Skeletal muscle satellite cell (primary cell): Measurements from ENCODE around the gene IL17C.

Experiments
- H3K27me3 ChIP-seq: 2 replicates; pipeline ENCODE4 v1.7.0; 2013; ENCODE audit warnings: low read length; ENCODE audit not compliant: control insufficient read depth, insufficient read depth
- H3K36me3 ChIP-seq: 2 replicates; pipeline ENCODE4 v1.7.0; 2013; ENCODE audit warnings: mild to moderate bottlenecking, control low read depth, low read length; ENCODE audit not compliant: insufficient read depth
- H3K4me1 ChIP-seq: 2 replicates; pipeline ENCODE4 v1.7.0; 2013; ENCODE audit warnings: low read length; ENCODE audit not compliant: control insufficient read depth, insufficient read depth
- H3K4me2 ChIP-seq: 2 replicates; pipeline ENCODE4 v1.7.0; 2013; ENCODE audit warnings: mild to moderate bottlenecking, low read length
- H3K4me3 ChIP-seq: 2 replicates; pipeline ENCODE4 v1.7.0; 2013; ENCODE audit warnings: low read length
- H3K9ac ChIP-seq: 2 replicates; pipeline ENCODE4 v1.7.0; 2013; ENCODE audit warnings: mild to moderate bottlenecking, low read depth, low read length, moderate library complexity
- H3K9me3 ChIP-seq: replicated peaks from 2 replicates; pipeline ENCODE4 v1.7.0; 2013; ENCODE audit warnings: mild to moderate bottlenecking, control low read depth, low read length

Gene IL17C

DNA sequence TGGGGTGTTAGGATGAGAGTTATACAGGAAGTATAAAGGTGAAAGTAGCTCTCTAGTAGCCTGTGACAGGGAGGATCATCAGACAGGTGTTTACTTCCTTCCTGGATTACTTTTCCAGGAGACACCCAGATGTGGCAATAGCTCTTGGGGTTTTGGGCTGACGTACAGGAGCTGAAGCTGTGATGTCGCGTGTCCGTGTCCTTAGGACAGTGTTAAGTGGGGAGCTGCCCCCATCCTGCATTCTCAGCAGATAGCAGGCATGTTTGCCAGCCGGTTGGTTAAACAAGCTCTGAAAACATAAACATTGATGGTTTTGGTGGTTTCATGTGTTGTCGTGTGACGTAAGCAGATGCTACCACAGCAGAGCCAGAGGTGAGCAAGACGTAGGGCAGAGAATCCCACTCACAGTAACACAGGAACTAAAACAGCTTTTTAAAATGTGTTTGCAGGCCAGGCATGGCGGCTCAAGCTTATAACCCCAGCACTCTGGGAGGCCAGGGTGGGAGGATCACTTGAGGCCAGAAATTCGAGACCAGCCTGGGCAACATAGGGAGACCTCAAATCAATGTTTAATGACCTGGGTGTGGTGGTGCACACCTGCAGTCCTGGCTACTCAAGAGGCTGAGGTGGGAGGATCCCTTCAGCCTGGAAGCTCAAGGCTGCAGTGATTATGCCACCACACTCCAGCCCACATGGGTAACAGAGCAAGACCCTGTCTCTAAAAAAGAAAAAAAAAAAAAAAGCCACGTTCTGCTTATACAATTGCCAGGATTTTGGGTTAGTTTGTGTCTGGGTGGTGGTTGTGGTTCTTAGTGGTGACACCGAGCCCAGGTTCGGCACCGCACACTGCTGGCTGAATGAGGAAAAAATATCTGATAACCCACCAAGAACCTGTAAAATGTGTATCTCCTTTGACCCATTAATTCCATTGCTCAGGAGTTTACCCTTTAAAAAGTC is 18.2 kb upstream of the IL17C start:
- H3K4me2 ChIP-seq, result no peak overlapping the region
- peaks cover 41% of the 10 kb centered on the region for H3K36me3 ChIP-seq
- H3K4me1 ChIP-seq, result no peaks in the 10 kb centered on the region
- no peak overlapping the region for H3K9ac ChIP-seq
- no peaks in the 10 kb centered on the region for H3K9me3 ChIP-seq
- H3K4me3 ChIP-seq, result no peak overlapping the region
- no peaks in the 10 kb centered on the region for H3K27me3 ChIP-seq

DNA sequence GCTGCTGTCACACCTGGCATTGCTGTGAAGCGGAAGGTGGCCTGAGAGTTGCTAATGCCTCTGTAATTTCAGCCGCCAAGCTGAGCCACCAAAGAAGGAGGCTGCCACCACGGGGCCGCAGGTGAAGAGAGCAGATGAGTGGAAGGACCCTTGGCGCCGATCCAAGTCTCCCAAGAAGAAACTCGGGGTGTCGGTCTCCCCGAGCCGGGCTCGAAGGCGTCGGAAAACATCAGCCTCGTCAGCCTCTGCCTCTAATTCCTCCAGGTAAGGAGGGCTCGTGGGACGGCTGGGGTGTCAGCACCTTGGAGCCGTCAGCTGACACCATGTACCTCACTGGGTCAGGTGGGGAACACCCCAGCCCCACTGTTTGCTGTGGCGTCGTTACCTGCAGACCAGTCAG is 16.2 kb upstream of the IL17C start:
- Histone ChIP-seq H3K4me2 (no peak overlapping the region), H3K27me3 (no peaks in the 10 kb centered on the region), H3K4me1 (no peaks in the 10 kb centered on the region), H3K9ac (no peak overlapping the region), H3K9me3 (no peaks in the 10 kb centered on the region), H3K4me3 (no peak overlapping the region), H3K36me3 (peaks cover 39% of the 10 kb centered on the region)

DNA sequence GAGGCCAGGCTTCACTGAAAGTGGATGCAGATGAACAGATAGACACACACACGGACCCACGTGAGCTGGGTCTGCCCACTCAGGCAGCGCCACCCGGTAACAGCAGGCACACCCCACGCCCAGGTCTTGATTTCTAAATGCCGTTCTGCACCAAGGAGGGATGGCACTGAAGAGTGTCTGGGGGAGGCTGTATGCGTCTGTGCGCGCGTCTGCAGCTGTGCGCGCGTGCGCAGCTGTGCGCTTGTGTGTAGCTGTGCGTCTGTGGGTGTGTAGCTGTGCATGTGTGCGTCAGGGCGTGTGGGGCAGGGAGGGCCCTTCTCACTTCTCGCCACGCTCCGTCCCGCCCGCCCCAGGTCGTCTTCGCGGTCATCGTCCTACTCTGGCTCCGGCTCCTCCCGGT is 15.5 kb upstream of the IL17C start:
- peaks cover 45% of the 10 kb centered on the region for H3K36me3 ChIP-seq
- H3K27me3 ChIP-seq, result no peaks in the 10 kb centered on the region
- no peaks in the 10 kb centered on the region for H3K4me1 ChIP-seq
- no peak overlapping the region for H3K9ac ChIP-seq
- no peak overlapping the region for H3K4me2 ChIP-seq
- H3K9me3 ChIP-seq, result no peaks in the 10 kb centered on the region
- H3K4me3 ChIP-seq, result no peak overlapping the region

DNA sequence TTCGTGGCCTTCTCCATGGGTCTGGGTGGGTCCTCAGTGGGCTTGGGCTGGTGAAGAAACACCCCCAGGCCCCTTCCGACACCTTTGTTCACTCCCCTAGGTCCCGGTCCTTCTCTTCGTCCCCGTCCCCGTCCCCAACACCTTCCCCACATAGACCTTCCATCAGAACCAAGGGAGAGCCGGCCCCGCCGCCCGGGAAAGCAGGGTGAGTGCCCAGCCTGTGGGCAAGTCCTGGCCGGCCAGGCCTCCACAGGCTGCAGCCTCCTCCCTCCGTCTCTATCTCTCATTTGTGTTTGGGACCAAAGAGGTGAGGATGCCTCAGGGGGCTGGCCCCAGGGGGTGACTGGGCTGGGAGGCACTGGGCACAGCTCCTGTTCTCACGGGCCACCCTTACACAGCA is 14.5 kb upstream of the IL17C start:
- no peak overlapping the region for H3K9ac ChIP-seq
- no peaks in the 10 kb centered on the region for H3K27me3 ChIP-seq
- H3K4me1 ChIP-seq, result no peaks in the 10 kb centered on the region
- H3K36me3 ChIP-seq, result peaks cover 54% of the 10 kb centered on the region
- no peaks in the 10 kb centered on the region for H3K9me3 ChIP-seq
- no peak overlapping the region for H3K4me3 ChIP-seq
- no peak overlapping the region for H3K4me2 ChIP-seq

DNA sequence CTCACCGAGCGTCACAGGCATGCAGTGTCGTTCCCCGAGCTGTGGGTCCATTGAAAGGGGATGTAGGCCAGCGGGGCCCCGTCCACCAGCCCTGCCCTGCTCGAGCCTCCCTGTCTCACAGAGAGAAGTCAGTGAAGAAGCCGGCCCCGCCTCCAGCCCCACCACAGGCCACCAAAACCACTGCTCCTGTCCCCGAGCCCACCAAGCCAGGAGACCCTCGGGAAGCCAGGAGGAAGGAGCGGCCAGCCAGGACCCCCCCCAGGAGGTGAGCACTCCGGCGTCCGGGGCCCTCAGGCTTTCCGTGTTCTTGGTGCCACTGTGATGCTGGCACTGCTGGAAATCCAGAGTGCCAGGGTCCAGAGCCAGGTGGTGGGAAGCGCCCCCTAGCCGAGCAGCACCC is 13.9 kb upstream of the IL17C start:
- H3K9ac ChIP-seq, result no peak overlapping the region
- H3K36me3 ChIP-seq, result peaks cover 50% of the 10 kb centered on the region
- no peaks in the 10 kb centered on the region for H3K27me3 ChIP-seq
- H3K9me3 ChIP-seq, result no peaks in the 10 kb centered on the region
- no peaks in the 10 kb centered on the region for H3K4me1 ChIP-seq
- no peak overlapping the region for H3K4me3 ChIP-seq
- H3K4me2 ChIP-seq, result no peak overlapping the region

DNA sequence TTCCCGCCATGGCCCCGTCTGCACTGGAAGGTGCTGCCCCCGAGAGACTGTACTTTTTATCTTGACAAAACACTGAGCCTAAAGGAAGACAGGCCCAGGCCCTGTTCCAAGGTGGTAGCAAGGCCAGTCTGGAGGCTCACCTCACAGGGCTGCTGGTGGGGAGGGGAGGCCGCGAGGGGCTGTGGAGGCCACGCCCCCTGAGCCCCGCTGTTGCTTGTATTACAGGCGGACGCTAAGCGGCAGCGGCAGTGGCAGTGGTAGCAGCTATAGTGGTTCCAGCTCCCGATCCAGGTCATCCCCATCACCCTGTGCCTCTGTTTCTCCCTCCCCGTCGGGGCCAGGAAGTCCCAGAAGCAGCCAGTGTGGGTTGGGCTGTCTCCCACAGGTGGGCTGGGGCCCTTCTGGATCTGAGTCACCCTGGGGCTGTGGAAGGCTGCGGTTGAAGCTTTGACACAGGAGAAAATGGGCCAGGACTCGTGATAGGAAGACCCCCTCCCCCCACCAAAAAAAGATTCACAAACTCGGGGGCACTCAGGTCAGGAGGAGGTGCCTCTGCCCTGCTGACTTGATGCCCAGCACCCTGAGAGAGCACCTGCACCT is 13.3 kb upstream of the IL17C start:
- peaks cover 52% of the 10 kb centered on the region for H3K36me3 ChIP-seq
- no peaks in the 10 kb centered on the region for H3K27me3 ChIP-seq
- H3K9me3 ChIP-seq, result no peaks in the 10 kb centered on the region
- no peaks in the 10 kb centered on the region for H3K4me1 ChIP-seq
- H3K4me3 ChIP-seq, result no peak overlapping the region
- H3K4me2 ChIP-seq, result no peak overlapping the region
- no peak overlapping the region for H3K9ac ChIP-seq

DNA sequence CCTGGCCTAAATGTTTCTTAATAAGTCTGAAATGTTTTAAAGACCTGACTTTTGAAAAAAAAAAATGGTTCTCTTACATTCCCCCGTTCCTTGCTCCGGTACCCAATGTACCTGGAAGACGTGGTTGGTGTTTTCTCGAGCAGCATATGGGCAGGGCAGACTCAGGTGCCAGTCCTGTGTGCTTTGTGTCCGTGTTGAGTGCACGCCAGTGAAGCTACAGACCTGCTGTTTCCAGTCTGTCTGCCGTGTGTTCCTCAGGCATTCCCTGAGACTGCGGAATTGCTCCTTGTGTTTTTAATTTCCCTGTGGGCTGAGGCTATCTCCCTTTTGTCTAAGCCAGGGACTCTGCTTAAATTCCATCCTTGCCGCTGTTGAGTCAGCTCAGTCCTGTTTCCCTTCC is 11.7 kb upstream of the IL17C start:
- peaks cover 65% of the 10 kb centered on the region for H3K36me3 ChIP-seq
- no peaks in the 10 kb centered on the region for H3K9me3 ChIP-seq
- H3K9ac ChIP-seq, result no peak overlapping the region
- H3K4me1 ChIP-seq, result no peaks in the 10 kb centered on the region
- no peak overlapping the region for H3K4me2 ChIP-seq
- H3K4me3 ChIP-seq, result no peak overlapping the region
- no peaks in the 10 kb centered on the region for H3K27me3 ChIP-seq

DNA sequence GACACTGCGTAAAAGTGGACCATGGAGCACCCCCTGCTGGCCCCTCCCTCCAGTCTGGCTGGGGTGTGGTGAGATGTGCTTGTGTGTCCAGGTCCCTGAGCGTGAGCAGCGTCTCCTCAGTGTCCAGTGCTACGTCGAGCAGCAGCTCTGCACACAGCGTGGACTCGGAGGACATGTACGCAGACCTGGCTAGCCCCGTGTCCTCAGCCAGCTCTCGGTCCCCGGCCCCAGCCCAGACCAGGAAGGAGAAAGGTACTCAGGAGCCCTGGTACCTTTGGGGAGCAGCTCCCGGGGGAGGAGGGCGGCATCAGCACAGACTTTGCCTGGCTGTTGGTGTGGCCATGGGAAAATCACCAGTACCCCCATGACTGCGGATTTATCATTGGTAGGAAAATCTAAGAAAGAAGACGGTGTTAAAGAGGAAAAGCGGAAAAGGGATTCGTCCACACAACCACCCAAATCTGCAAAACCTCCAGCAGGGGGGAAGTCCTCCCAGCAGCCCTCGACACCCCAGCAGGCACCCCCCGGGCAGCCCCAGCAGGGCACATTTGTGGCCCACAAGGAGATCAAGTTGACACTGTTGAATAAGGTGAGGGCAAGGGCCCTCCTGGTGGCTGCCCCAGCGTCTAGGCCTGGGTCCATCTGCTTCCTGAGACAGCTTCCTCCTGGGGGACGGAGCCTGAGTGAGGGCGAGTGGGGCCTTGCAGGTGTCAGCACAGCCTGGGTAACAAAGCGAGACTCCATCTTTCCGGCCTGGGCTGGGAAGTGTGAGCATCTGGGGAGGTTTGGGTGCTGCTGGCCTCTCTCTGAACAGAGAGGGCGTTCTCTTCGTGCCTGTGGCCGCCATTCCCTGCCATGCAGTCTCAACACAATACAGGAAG is 10.6 kb upstream of the IL17C start:
- Histone ChIP-seq H3K9ac (no peak overlapping the region), H3K4me2 (no peak overlapping the region), H3K4me1 (no peaks in the 10 kb centered on the region), H3K9me3 (no peaks in the 10 kb centered on the region), H3K4me3 (no peak overlapping the region), H3K36me3 (peaks cover 57% of the 10 kb centered on the region), H3K27me3 (no peaks in the 10 kb centered on the region)

DNA sequence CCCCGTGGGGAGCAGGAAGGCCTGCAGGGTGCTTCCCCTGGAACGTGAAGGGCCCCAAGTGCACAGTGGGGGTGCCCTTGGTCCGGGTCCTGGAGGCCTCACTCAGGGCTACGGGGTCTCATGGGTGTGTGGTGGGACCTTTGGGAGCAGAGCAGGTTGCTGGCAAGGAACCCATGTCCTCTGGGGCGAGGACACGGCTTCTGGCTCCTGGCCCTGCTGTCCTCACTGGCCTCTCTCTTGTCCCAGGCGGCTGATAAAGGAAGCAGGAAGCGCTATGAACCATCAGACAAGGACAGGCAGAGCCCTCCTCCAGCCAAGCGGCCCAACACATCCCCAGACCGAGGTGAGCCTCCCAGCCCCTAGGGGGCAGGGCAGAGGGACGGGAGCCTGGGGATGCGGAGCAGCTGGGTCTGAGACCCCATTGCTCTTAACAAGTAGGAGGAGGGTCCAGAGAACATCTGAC is 9.8 kb upstream of the IL17C start:
- H3K9ac ChIP-seq, result no peak overlapping the region
- peaks cover 49% of the 10 kb centered on the region for H3K36me3 ChIP-seq
- H3K4me2 ChIP-seq, result no peak overlapping the region
- H3K4me3 ChIP-seq, result no peak overlapping the region
- no peaks in the 10 kb centered on the region for H3K9me3 ChIP-seq
- H3K27me3 ChIP-seq, result no peaks in the 10 kb centered on the region
- no peaks in the 10 kb centered on the region for H3K4me1 ChIP-seq

DNA sequence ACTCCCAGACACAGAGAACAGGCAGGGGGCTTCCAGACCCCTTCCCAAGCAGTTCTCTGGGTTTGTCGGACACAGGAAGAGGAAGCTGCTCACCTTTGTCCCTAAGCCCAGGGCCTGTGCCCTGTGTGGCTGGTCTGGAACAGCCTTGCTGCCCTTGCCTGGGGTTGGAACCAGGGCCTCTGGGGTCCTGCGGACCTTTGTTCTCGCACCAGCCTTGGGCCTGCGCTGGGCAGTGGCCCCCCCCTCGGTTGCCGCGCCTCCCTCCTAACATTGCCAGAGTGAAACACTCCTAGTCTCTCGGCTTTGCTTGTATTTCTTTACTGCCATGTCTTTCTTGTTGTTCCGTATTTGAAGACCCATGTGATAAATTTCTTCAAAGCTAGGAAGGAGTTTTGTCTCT is 8.5 kb upstream of the IL17C start:
- Histone ChIP-seq H3K9me3 (no peaks in the 10 kb centered on the region), H3K27me3 (no peaks in the 10 kb centered on the region), H3K4me3 (no peak overlapping the region), H3K36me3 (peaks cover 43% of the 10 kb centered on the region), H3K9ac (no peak overlapping the region), H3K4me2 (no peak overlapping the region), H3K4me1 (no peaks in the 10 kb centered on the region)

DNA sequence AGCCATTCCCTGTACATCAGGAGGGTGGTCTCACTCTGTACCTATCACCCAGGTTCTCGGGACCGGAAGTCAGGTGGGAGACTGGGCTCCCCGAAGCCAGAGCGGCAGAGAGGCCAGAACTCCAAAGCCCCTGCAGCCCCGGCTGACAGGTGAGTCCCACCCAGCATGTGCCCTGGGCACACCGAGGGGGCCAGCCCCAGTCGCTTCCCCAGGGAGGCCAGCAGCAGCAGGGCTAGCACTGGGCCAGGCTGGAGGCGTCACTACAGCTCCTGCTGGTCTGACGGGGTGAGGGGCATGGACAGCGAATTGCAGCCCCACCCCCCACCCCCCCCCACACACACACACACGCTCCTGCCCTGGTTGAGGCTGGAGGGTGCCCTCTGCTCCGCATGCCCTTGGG is 7.9 kb upstream of the IL17C start:
- peaks cover 39% of the 10 kb centered on the region for H3K36me3 ChIP-seq
- no peak overlapping the region for H3K9ac ChIP-seq
- H3K9me3 ChIP-seq, result no peaks in the 10 kb centered on the region
- H3K4me3 ChIP-seq, result no peak overlapping the region
- H3K4me2 ChIP-seq, result no peak overlapping the region
- no peaks in the 10 kb centered on the region for H3K4me1 ChIP-seq
- H3K27me3 ChIP-seq, result no peaks in the 10 kb centered on the region
